HUES48 (cell line): ENCODE measurements around the gene IQSEC2.

Source experiments
- H3K27ac ChIP-seq: one replicate; pipeline ENCODE4 v1.7.0; 2013; ENCODE audit warnings: low read depth, low read length, inconsistent platforms
- H3K27me3 ChIP-seq: 2 replicates; pipeline ENCODE4 v1.6.1; 2013; ENCODE audit warnings: mild to moderate bottlenecking, low read length; ENCODE audit not compliant: control insufficient read depth, insufficient read depth
- H3K36me3 ChIP-seq: 2 replicates; pipeline ENCODE4 v1.6.1; 2013; ENCODE audit warnings: low read length; ENCODE audit not compliant: control insufficient read depth, insufficient read depth
- H3K4me1 ChIP-seq: 2 replicates; pipeline ENCODE4 v1.6.1; 2013; ENCODE audit warnings: mild to moderate bottlenecking, low read length; ENCODE audit not compliant: control insufficient read depth, insufficient read depth
- H3K4me3 ChIP-seq: 2 replicates; pipeline ENCODE4 v1.5.1; 2013; ENCODE audit warnings: mild to moderate bottlenecking, low read depth, low read length
- H3K9ac ChIP-seq: 2 replicates; pipeline ENCODE4 v1.6.1; 2013; ENCODE audit warnings: mild to moderate bottlenecking, low read depth, low read length, moderate library complexity
- H3K9me3 ChIP-seq: 2 replicates; pipeline ENCODE4 v1.6.1; 2013; ENCODE audit warnings: low read length; ENCODE audit not compliant: control insufficient read depth, insufficient read depth

Gene IQSEC2

DNA sequence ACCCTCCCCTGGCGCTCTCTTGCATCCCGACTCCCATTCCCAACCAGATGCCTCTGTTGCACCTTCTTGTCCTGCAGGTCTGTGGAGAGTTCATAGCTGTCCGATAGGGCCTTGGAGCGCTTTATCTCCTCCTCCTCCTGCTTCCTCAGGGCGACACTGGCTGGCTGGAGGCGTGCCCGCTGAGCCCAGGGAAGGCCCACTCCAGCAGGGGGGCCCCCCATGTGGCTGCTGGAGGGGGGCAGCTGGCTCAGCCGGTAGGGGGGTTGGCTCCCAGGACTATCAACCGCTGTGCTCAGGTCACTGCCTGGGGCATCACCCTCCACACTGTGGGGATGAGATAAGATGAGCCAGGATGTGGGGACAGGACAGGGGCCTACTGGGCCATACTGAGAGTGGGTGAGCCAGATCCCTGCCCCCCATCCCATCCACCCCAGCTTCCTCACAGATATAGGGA, 25.6 kb downstream of the IQSEC2 start:
- no peaks in the 10 kb centered on the region for H3K27me3 ChIP-seq
- H3K9ac ChIP-seq, result no peak overlapping the region
- peaks cover 14% of the 10 kb centered on the region; the same call in 1 of the 2 replicates for H3K9me3 ChIP-seq
- H3K4me3 ChIP-seq, result no peak overlapping the region
- no peak overlapping the region for H3K27ac ChIP-seq
- peaks cover 5% of the 10 kb centered on the region; the same call in 1 of the 2 replicates for H3K36me3 ChIP-seq
- peaks cover 11% of the 10 kb centered on the region for H3K4me1 ChIP-seq

DNA sequence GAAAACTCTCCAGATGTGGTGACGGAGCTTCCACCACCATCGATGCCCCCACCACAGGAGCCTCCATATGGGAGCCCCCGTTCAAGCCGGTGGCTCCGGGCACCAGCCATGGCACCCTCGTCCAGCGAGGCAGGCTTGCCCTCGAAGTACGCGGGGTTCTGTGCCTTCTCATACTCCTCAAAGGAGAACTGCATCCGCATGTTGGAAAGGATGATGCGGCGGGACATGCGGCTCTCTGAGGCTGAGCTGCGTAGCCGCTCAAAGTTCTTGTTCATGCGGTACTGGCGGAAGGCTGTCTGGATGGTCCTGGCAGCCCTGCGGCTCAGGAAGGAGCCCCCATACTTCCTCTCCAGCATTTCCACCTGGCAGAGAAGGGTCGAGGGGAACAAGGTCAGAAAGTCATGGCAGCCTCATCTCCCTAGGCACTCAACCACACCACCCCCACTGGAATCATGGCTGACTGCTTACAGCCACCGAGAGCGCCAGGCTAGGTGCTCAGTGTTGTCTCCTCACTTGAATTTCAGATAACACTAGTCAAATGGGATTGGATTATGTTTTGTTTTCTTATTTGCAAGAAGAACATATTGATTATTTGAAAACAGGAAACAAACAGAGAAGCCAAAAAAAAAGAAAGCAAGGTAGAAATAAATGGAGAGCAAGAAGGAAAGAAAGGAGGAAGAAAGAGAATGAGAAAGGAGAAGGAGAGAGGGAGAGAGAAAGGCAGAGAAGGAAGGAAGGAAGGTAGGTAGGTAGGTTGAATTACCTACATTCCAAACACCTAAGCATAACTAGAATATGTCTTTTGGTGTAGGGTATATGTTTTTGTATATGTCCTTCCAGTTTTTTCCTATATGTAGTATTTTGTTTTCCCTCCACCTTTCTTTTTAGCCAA, 26.6 kb downstream of the IQSEC2 start:
- peaks cover 10% of the 10 kb centered on the region; the same call in 1 of the 2 replicates for H3K36me3 ChIP-seq
- peaks cover 11% of the 10 kb centered on the region for H3K4me1 ChIP-seq
- no peak overlapping the region for H3K9ac ChIP-seq
- no peak overlapping the region for H3K27ac ChIP-seq
- no peak overlapping the region for H3K4me3 ChIP-seq
- no peaks in the 10 kb centered on the region for H3K27me3 ChIP-seq
- H3K9me3 ChIP-seq, result peaks cover 17% of the 10 kb centered on the region; the same call in 1 of the 2 replicates

DNA sequence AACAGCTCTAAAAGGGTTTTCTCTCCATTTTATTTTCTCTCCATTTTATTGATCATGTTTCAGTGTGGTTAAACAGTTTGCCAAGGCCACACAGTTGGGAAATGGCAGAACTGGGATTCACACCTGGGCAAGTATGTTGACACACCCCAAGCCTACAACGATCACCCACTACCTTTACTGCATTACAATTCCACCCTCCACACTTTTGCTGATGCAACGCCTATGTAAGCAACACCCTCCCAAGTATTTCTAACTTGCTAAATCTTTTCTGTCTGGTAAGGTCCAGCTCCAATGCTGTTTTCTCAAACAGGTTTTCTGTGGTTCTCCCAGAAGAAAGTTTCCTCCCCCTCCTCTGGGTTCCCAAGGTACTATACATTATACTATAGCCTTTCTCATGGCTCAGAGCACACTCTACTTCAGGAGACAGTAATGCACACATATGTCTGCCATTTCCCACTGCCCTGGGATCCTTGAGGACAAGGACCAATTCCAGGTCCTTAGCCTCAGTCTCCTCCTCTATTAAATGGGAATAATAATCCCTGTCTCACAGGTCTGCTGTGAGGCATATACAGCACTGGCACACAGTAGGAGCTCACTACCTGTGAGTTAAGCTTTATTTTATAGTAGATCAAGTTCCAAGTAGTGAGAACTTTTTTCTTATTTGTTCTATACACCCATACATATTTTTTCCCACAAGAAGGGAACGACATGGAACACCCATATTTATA, 27.9 kb downstream of the IQSEC2 start:
- peaks cover 15% of the 10 kb centered on the region for H3K36me3 ChIP-seq
- H3K4me1 ChIP-seq, result peaks cover 11% of the 10 kb centered on the region
- no peak overlapping the region for H3K27ac ChIP-seq
- H3K27me3 ChIP-seq, result no peaks in the 10 kb centered on the region
- H3K4me3 ChIP-seq, result no peak overlapping the region
- peaks cover 19% of the 10 kb centered on the region; the same call in 1 of the 2 replicates for H3K9me3 ChIP-seq
- H3K9ac ChIP-seq, result no peak overlapping the region

DNA sequence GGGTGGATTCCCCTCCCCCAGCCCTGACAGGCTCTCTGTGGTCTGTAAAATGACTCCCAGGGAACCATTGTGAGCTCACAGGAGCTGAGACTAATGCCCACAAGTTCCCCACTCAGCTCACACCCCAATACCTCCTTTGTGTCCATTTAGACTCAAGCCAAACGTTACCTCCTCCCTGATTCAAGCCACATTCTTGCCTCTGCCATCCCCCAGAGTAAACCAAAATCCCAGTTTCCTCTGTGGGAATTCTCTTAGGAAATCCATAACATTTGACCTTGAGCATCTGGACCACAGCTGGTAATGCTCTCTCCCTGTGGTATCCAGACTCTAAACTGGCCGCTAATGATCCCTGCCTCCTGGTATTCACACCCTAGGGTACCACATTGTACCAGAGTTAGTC, 30.1 kb downstream of the IQSEC2 start:
- H3K27me3 ChIP-seq, result no peaks in the 10 kb centered on the region
- H3K4me1 ChIP-seq, result no peaks in the 10 kb centered on the region
- H3K4me3 ChIP-seq, result no peak overlapping the region
- peaks cover 18% of the 10 kb centered on the region; the same call in 1 of the 2 replicates for H3K9me3 ChIP-seq
- peaks cover 33% of the 10 kb centered on the region for H3K36me3 ChIP-seq
- no peak overlapping the region for H3K27ac ChIP-seq
- no peak overlapping the region for H3K9ac ChIP-seq

DNA sequence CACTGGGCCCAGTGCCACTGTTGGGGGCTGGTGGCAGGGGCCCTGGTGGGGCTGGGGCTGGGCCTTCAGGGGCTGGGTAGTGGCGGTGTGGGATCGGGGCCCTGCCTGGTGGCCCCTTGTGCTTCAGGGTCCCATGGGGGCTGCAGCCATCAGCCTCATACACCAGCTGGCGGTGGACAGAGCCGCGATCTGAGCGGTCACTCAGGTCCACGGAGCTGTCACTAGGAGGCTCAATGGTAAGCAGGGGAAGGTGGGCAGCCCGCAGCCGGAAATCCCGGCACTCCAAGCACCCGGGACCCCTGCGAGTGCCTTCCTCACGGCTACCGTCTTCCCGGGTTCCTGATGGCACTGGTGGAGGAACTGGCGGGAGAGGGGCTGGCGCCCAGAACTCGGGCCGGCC, 30.8 kb downstream of the IQSEC2 start:
- Histone ChIP-seq H3K4me1 (no peaks in the 10 kb centered on the region), H3K9ac (no peak overlapping the region), H3K27me3 (no peaks in the 10 kb centered on the region), H3K4me3 (no peak overlapping the region), H3K36me3 (peaks cover 36% of the 10 kb centered on the region), H3K9me3 (peaks cover 21% of the 10 kb centered on the region; the same call in 1 of the 2 replicates), H3K27ac (no peak overlapping the region)

DNA sequence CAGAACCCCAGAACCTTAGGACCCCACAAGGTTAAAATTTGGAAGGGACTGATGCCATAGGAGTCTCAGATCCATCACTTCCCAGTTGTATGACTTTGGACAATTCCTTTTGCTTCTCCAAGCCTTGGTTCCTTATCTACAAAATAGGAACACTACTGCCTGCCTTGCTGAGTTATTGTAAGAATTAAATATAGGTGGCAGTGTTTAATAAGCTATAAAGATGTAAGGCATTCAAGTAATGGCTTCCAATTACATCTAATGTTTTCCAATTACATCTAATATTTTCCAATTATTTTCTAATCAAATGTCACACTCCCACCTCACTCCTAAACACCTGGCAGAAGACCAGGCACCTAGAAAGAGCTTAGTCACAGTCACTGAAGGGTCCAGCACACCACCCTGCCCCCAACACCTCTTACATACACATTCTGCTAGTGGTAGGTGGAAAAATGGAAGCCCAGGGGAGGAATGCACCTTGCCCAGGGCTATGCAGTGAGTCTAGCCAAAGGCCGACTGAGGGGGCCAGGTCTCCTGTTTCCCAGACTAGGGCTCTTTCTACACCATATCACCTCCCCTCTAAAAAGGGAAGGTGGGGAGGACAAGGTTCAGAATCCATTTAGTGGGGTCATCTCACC, 31.9 kb downstream of the IQSEC2 start:
- Histone ChIP-seq H3K9ac (no peak overlapping the region), H3K27me3 (no peaks in the 10 kb centered on the region), H3K4me1 (no peaks in the 10 kb centered on the region), H3K27ac (no peak overlapping the region), H3K9me3 (peaks cover 21% of the 10 kb centered on the region), H3K36me3 (peaks cover 36% of the 10 kb centered on the region), H3K4me3 (no peak overlapping the region)

DNA sequence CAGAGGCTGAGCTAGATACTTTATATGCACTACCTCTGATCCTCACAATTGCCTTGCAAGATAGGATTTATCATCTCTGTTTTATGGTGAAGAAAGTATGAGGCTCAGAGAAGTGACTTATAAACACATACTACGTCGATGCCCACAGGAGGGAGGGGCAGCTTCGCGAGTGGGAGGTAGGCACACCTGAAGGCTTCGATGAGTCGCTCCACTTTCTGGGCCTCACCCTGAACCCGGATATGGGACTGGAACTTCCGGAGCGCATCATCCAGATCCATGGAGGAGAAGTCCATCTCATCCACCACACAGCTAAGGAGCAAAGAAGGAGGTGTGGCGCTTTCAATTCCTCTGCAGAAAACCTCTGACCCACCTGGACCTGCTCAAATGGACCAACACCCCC, 33.5 kb downstream of the IQSEC2 start:
- H3K4me3 ChIP-seq, result no peak overlapping the region
- no peak overlapping the region for H3K9ac ChIP-seq
- no peaks in the 10 kb centered on the region for H3K27me3 ChIP-seq
- no peak overlapping the region for H3K27ac ChIP-seq
- H3K4me1 ChIP-seq, result no peaks in the 10 kb centered on the region
- peaks cover 34% of the 10 kb centered on the region for H3K36me3 ChIP-seq
- peaks cover 24% of the 10 kb centered on the region for H3K9me3 ChIP-seq

DNA sequence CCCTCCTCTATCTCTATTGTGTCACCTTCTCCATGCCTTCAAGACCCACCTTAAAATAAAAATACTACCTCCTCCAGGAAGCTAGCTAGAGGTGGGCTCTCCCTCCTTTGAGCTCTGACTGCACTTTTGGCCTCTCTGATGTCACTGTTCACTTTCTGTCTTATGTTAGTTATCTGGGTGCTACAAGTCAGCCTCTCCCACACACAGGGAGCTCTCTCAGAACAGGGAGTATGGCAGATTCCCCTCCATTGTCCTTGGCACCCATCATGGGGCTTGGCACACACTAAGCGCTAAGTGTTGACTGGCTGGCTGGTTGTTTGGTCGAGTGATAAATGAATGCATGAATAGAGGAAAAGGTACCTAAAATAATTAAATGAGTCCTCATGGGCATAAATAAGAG, 35.2 kb downstream of the IQSEC2 start:
- peaks cover 42% of the 10 kb centered on the region for H3K36me3 ChIP-seq
- H3K27me3 ChIP-seq, result no peaks in the 10 kb centered on the region
- no peaks in the 10 kb centered on the region for H3K4me1 ChIP-seq
- no peak overlapping the region for H3K4me3 ChIP-seq
- H3K27ac ChIP-seq, result no peak overlapping the region
- H3K9me3 ChIP-seq, result peaks cover 20% of the 10 kb centered on the region
- no peak overlapping the region for H3K9ac ChIP-seq

DNA sequence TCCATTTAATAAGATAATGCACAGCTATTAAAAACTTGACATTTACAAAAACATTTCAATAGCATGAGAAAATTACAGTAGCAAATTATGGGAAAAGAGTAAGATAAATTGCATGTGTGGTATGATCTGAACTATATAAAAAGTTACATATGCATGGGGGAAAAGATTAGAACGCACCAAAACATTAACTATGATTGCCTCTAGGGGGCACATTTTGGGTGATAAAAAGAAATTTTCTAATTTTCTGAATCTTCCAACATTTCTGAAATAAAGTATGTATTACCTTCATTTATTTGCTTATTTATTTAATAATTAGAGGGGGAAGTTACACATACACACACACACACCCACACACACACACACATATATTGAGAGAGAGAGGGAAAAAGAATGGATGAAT, 36.8 kb downstream of the IQSEC2 start:
- Histone ChIP-seq H3K4me3 (no peak overlapping the region), H3K36me3 (peaks cover 45% of the 10 kb centered on the region), H3K9me3 (peaks cover 16% of the 10 kb centered on the region), H3K27me3 (no peaks in the 10 kb centered on the region), H3K4me1 (no peaks in the 10 kb centered on the region), H3K9ac (no peak overlapping the region), H3K27ac (no peak overlapping the region)

DNA sequence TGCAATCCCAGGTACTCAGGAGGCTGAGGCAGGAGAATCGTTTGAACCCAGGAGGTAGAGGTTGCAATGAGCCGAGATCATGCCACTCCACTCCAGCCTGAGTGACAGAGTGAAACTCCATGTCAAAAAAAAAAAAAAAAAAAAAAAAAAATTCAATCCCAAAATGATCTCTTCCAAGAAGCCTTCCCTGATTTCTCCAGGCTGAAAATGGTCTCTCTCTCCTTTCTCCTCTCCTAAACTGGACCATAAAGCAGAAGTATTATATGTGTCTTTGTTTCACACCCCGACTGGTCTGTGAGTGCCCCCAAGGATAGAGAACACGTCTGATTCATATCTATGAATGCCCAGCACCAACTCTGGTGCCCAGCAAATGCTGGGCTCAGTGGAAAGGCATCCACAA, 39.1 kb downstream of the IQSEC2 start:
- H3K4me3 ChIP-seq, result no peak overlapping the region

More for the DNA sequence above, 39.1 kb downstream of the IQSEC2 start:
- Histone ChIP-seq H3K27me3 (no peaks in the 10 kb centered on the region), H3K9me3 (peaks cover 24% of the 10 kb centered on the region), H3K9ac (no peak overlapping the region), H3K27ac (no peak overlapping the region), H3K36me3 (peaks cover 49% of the 10 kb centered on the region), H3K4me1 (no peaks in the 10 kb centered on the region)
